Measurements from ENCODE around the gene LIPE. TPM values are rescaled to one million over a fixed set of nuclear protein-coding genes. Genes with fewer than 3 reads are reported as not detected.

Gene LIPE, protein sequence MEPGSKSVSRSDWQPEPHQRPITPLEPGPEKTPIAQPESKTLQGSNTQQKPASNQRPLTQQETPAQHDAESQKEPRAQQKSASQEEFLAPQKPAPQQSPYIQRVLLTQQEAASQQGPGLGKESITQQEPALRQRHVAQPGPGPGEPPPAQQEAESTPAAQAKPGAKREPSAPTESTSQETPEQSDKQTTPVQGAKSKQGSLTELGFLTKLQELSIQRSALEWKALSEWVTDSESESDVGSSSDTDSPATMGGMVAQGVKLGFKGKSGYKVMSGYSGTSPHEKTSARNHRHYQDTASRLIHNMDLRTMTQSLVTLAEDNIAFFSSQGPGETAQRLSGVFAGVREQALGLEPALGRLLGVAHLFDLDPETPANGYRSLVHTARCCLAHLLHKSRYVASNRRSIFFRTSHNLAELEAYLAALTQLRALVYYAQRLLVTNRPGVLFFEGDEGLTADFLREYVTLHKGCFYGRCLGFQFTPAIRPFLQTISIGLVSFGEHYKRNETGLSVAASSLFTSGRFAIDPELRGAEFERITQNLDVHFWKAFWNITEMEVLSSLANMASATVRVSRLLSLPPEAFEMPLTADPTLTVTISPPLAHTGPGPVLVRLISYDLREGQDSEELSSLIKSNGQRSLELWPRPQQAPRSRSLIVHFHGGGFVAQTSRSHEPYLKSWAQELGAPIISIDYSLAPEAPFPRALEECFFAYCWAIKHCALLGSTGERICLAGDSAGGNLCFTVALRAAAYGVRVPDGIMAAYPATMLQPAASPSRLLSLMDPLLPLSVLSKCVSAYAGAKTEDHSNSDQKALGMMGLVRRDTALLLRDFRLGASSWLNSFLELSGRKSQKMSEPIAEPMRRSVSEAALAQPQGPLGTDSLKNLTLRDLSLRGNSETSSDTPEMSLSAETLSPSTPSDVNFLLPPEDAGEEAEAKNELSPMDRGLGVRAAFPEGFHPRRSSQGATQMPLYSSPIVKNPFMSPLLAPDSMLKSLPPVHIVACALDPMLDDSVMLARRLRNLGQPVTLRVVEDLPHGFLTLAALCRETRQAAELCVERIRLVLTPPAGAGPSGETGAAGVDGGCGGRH
- 88.7 and 91.3 TPM in 2 replicates for total RNA-seq (2014; rRNA removed; shearing (Covaris generic))

DNA sequence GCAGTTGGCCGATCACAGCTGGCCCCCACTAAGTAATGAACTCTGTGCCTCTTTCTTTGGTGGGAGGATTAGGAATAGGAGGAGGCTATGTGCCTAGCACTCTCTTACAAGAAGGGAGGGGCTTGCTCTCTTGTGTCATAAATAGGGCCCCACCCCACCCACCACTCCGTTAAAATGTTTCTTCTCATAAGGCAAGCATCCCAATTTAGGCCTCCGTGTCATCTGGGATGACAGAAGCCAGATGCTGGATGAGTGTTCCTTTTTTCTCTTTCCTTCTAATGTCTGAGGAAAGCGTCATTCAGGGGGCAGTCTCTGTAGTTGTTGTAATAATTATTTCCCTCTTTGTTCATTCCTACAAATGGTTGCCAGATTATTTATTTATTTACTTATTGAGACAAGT, at the start of gene LIPE:
Gene LIPE, minus strand, starts transcription at position 76 of the 400 bp plus-strand sequence. CDS start 239 bp downstream, outside the sequence.
- no peak for DNase-seq (ENCODE audit: low spot score)

DNA sequence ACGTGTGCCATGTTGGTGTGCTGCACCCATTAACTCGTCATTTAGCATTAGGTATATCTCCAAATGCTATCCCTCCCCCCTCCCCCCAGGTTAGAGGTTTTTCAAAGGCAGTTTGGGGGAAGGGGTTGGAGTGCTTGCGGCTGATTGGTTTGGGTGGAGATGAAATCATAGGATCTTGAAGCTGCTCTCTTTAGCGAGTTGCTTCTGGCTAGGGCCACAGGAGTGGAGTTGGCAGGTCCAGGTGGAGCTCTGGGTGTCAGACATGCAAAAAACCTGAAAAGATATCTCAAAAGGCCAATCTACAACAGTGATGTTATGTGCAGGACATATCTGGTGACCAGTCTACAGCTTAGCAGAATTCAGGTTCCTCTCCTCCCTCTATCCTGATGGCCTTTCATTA, 48.2 kb upstream of the LIPE start:
- no peak for DNase-seq (ENCODE audit: low spot score)

DNA sequence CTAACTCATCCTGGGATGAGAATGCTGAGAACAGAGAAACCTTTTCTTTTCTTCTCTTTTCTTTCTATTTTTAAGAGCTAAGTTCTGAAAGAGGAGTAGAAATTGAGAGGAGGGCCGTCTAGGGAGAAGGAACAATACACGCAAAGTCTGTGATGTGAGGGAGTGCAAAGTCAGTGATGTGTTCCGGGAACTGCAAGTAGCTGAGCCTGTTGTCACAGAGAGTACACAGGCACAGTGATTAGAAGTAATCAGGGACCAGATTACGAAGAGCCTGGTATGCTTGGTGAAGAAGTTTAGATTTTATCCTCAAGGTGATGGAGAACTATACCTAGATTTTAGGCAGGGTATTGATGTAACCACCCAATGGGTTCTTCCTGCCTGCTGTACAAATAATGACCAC, 47.6 kb upstream of the LIPE start:
- no peak for DNase-seq (ENCODE audit: low spot score)

- DNase-seq (ENCODE audit: low spot score), result no peak
These were observed 46.5 kb upstream of the LIPE start for GRCh38 chr19:42473686-42474085.

DNA sequence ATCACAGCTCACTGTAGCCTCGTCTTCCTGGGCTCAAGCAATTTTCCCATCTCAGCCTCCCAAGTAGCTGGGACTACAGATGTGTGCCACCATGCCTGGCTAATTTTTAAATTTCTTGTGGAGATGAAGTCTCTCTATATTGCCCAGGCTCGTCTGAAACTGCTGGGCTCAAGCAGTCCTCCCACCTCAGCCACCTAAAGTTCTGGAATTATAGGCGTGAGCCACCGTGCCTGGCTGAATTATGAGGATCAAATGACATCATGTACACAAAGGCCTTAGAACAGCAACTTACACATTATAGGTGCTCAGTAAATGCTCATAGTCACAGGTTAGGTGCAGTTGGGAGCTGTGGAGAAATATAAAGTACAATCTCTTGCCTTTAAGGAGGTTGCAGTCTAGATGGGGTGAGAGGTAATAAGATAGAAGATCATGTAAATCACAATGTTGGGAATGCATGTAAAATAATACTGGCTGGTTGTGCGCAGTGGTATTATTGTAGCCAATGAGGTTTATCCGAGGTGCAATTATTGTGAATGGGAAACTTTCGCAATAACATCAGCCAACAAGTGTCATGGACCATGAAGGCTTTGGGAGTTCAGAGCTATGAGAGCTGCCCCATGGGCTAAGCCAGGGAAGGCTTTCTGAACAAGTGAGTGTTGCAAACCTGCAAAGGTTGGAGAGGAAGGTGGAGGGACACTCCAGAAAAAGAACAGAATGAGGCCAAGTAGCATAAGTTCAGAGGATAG, 45.4 kb upstream of the LIPE start:
- no peak for DNase-seq (ENCODE audit: low spot score)

GRCh38 chr19:42471554-42472249, 44.5 kb upstream of the LIPE start:
- DNase-seq (ENCODE audit: low spot score), result peak; percentile 78

DNA sequence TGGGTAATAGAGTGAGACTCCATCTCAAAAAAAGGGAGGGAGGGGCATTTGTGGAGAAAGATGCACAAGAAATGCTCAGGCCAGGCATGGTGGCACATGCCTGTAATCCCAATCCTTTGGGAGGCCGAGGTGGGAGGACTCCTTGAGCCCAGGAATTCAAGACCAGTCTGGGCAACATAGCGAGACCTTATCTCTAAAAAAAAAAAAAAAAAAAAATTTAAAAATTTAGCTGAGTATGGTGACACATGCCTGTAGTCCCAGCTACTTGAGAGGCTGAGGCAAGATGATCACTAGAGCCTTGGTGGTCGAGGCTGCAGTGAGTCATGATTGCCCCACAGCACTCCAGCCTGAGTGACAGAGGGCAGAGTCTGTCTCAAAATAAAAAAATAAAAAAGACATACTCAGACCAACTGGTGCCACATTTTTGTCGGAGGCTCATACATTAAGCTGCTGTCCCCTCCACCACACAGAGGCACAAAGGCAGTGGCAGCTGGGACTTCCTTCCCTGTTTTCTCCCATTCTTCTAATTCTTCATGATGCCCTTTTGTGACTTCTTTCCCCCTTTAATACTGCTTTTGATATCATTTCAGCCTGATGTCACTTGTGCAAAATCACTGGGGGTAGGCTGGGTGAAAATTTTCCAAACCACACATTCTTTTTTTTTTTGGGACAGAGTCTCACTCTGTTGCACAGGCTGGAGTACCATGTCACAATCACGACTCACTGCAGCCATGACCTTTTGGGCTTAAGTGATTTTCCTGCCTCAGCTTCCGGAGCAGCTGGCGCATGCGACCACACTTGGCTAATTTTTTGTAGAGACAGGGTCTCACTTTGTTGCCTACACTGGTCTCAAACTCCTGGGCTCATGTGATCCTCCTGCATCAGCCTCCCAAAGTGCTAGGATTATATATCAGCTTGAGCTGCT, 42.4 kb upstream of the LIPE start:
- no peak for DNase-seq (ENCODE audit: low spot score)

DNA sequence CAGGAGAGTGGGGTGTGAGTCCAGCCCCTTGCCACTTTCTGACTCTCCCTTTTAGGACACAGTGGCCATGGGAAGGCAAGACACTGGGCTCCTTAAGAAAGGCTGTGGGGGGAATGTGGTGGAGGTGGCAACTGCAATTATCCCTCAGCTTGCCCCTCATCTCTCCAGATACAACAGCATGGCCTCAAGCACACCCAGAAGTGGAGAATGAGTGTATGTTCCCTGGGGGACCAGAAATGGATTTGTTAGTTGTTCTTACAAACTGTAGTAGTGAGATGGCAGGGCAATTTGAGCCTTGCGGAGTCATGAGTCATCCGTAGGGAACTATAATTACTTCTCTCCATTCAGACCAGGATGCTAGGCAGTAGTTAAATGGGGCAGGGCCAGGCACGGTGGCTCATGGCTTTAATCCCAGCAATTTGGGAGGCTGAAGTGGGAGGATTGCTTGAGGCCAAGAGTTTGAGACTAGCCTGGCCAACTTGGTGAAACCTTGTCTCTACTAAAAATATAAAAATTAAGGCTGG, 41.1 kb upstream of the LIPE start:
- peak; percentile 62 for DNase-seq (ENCODE audit: low spot score)

DNA sequence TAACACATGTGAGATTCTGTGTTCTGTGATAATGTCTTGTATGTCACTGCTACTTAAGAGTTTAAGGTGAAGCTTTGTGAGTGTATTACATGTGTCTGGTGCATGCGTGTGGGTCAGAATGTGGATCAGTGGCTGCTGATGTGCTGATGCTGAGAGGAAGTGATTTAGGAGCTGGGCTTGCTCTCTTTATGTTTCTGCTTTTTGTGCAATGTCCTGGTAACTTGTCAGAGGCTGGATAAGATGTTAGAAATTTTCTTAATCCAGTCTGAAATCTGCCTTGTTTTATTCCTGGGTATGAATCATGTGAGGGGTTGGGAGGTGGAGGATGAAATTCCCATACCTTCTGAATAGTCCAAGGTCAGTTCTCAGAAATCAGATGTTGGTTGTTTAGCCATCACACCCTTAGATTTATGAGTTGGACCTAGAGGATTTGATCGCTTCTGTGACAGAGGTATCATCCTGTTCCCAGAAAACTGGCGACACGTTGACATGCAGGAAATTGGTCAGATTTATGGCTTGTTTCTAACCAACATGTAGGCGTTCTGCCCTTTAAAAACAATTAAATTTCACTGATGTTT, 40.1 kb upstream of the LIPE start:
- no peak for DNase-seq (ENCODE audit: low spot score)

DNA sequence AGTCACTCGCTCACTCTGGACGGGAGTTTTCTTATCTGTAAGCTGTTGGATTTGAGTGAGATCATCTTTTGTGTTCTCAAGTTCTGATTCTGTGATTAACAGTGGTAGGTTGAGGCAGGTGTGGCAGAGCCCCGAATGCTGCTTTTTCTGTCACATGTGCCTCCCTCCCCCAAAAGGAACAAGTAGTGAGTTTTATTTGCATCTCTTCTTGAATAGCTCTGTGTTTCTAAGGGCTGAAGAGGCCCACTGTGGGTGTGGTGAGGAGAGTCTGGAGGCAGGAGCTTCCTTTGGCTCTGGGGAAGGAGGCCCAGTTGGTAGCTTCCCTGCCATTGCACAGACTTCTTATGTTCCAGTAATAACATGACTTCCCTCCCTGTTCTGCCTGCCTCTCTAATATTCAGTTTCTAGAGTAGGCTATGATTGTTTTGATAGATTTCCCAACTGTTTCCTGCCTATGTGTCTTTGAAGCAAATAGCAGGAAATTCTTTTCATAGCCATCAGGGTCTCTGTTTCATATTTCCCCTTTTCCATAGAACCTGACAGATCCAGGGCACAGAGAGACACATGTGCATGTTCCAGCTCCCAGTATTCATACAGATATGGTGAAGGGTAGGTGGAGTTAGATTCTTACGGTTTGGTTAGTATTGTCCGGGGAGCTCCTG, 39.5 kb upstream of the LIPE start:
- DNase-seq (ENCODE audit: low spot score), result no peak

DNA sequence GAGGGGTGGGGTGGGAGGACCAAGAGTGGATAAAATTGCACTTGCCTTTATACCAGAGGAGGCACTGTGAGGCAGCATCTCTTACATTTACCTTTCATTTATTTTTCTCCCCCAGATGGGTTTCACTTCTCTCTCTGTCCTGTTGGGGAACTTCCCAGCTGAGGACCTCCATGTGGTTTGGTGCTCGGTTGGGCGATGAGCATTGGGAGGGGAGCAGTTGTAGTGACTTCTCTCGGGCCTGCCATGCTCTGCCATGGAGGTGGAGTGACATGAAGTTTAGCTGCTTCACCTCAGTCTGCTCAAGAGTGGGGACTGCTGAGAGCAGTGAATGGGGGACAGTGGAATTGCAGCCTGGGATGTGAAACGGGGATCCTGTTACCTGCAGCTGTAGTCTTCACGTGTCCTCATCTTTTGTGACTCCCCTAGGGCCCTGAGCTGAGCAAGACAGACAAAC, 38.7 kb upstream of the LIPE start:
- DNase-seq (ENCODE audit: low spot score), result no peak

DNA sequence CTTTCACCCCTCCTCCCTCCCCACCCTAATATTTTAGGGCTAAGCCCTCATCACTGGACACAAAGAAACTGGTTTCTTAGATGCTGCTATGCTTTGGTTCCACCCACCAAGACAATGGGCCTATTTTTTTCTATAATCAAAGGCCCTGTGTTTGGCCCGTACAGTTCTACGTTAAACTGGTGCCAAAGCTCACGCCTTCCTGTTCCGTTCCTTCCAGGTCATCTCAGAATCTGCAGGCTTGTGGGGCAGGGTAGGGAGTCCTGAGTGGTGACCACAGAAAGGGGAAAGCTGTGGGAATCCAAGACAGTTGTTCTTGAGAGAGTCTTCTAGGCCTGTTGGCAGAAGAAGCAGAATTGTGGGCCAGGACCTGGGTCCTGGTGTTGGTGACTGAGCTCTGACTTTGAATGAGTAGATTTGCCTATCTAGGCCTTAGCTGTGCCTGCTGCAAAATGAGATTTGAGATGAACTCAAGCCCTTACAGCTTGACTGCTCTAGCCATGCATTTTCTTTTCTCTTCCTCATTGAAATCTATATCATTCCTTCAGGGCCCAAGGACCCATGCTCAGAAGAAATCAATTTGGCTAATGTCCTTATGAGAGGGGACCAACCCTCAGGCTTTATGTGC, 34.6 kb upstream of the LIPE start:
- peak; percentile 94 for DNase-seq (ENCODE audit: low spot score)

DNA sequence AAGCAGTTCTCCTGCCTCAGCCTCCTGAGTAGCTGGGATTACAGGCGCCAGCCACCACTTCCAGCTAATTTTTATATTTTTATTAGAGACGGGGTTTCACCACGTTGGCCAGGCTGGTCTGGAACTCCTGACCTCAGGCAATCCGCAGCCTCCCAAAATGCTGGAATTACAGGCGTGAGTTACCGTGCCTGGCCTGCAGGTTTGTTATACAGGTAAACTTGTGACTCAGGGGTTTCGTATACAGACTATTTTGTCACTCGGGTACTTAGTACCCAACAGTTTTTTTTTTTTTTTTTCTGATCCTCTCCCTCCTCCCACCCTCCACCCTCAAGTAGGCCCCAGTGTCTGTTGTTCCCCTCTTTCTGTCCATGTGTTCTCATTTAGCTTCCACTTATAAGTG, 34.0 kb upstream of the LIPE start:
- peak; percentile 77 for DNase-seq (ENCODE audit: low spot score)

- no peak for DNase-seq (ENCODE audit: low spot score)
These were observed 32.7 kb upstream of the LIPE start for GRCh38 chr19:42459926-42460325.

DNA sequence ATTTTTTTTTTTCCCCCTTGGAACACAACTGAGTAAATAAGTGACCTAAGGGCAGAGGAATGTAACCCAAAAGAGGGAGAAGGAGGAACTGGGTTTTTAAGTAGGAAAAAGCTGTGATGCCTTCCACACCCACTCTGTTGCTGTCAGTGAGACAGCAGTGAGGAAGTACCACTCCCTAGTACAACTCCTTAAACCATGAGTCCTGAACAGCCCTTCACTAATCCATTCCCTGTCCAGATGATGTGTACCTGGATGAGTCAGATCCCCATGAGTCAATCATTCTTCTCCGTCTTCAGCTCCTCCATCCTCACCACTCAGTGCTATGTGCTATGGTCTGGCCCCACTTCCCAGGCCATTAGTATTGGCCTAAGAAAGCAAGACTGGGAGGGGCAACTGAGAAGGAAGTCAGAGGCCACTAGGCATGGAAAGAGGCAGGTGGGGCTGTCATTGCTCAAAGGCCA, 28.5 kb upstream of the LIPE start:
- peak; percentile 98 for DNase-seq (ENCODE audit: low spot score)

DNA sequence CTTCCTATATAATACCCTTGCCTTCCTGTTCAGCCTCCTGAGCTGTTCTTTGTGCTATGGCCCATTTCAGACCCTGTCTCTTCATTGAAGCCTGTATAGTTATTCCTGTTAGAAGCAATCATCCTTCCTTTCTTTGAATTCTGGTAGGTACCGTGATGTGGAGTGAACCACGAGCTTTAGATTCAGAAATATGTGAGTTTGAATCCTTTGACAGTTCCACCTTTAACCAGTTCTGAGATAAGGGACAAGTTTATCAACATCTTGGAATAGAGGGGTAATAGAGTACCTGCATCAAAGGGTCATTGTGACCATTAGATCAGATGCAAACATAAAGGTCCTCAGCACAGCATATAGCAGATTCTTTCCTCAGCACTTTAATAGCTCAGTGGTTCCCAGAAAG, 27.9 kb upstream of the LIPE start:
- DNase-seq (ENCODE audit: low spot score), result no peak

DNA sequence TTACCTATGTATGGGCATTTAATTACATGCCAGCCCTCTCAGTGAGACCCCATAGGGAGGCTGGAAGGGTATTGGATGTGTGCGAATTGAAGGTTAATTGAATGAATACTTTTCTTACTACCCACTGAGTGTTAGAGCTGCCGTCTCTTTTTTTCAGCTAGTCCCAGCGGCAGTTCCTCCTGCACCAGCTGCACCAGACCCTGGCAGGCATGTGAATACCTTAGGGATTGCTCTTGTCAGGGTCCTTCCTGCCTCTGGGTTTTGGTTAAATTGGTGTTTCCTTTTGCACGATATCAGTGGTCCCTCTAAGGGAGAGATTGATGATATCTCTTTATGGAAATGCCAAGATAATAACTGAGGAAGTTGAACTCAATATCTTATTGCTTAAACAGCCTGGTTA, 25.4 kb upstream of the LIPE start:
- no peak for DNase-seq (ENCODE audit: low spot score)

Measured in HT-29 (cell line).